HepG2 (cell line): Measurements from ENCODE around the gene TLR4.

Experiments
- BRD4 ChIP-seq: sonication (generic); formaldehyde crosslinking; IDR thresholded peaks from 2 replicates; pipeline ENCODE4 v1.4.0; 2020; ENCODE audit warnings: missing genetic modification reagents
- HOXA3 ChIP-seq: sonication (generic); formaldehyde crosslinking; IDR thresholded peaks from 2 replicates; pipeline ENCODE4 v1.5.0; 2020; ENCODE audit warnings: missing genetic modification reagents
- MAF1 ChIP-seq: sonication (generic); formaldehyde crosslinking; IDR thresholded peaks from 2 replicates; pipeline ENCODE4 v1.5.0; 2020; ENCODE audit warnings: missing genetic modification reagents, borderline replicate concordance
- MED8 ChIP-seq: sonication (generic); formaldehyde crosslinking; IDR thresholded peaks from 2 replicates; pipeline ENCODE4 v1.8.1; 2023; ENCODE audit warnings: mild to moderate bottlenecking, missing genetic modification reagents; ENCODE audit not compliant: insufficient replicate concordance
- MXI1 ChIP-seq: IDR thresholded peaks from 3 replicates; pipeline ENCODE4 v1.6.1; 2012; ENCODE audit warnings: low read depth, low read length, inconsistent platforms, borderline replicate concordance
- NR3C1 ChIP-seq: sonication (generic); formaldehyde crosslinking; IDR thresholded peaks from 2 replicates; pipeline ENCODE4 v1.4.0; 2020; ENCODE audit warnings: missing genetic modification reagents
- POLR2A ChIP-seq, 2 experiments: IDR thresholded peaks; 2 replicates each; pipeline ENCODE4 v1.6.1; 2011; ENCODE audit warnings: low read depth in 2 of 2, low read length in 2 of 2, mild to moderate bottlenecking in 1 of 2, moderate library complexity in 1 of 2; ENCODE audit not compliant: insufficient read depth in 1 of 2
- ZNF180 ChIP-seq: sonication (generic); formaldehyde crosslinking; IDR thresholded peaks from 2 replicates; pipeline ENCODE4 v1.4.0; 2020; ENCODE audit warnings: low read depth, missing genetic modification reagents, borderline replicate concordance
- ZNF792 ChIP-seq: IDR thresholded peaks from 2 replicates; pipeline ENCODE4 v1.6.1; 2016
- TF ChIP-seq, protein P1 (sequence below): sonication (generic); formaldehyde crosslinking; IDR thresholded peaks from 2 replicates; pipeline ENCODE4 v1.4.0; 2020; ENCODE audit warnings: missing genetic modification reagents, mild to moderate bottlenecking, borderline replicate concordance

DNA sequence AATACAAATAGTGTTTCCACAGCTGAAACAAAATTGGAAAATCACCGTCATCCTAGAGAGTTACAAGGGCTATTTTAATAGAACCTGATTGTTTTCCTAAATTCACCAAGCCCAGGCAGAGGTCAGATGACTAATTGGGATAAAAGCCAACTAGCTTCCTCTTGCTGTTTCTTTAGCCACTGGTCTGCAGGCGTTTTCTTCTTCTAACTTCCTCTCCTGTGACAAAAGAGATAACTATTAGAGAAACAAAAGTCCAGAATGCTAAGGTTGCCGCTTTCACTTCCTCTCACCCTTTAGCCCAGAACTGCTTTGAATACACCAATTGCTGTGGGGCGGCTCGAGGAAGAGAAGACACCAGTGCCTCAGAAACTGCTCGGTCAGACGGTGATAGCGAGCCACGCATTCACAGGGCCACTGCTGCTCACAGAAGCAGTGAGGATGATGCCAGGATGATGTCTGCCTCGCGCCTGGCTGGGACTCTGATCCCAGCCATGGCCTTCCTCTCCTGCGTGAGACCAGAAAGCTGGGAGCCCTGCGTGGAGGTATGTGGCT, at the start of gene TLR4:
- TF ChIP-seq ZNF792 (CRISPR knock-in tag) = no peak
- TF ChIP-seq, protein P1, sequence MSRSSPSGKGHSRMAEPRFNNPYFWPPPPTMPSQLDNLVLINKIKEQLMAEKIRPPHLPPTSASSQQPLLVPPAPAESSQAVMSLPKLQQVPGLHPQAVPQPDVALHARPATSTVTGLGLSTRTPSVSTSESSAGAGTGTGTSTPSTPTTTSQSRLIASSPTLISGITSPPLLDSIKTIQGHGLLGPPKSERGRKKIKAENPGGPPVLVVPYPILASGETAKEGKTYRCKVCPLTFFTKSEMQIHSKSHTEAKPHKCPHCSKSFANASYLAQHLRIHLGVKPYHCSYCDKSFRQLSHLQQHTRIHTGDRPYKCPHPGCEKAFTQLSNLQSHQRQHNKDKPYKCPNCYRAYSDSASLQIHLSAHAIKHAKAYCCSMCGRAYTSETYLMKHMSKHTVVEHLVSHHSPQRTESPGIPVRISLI = no peak
- TF ChIP-seq ZNF180 = no peak
- TF ChIP-seq MED8 = no peak
- no peak for TF ChIP-seq BRD4 (CRISPR knock-in tag)
- TF ChIP-seq NR3C1 (CRISPR knock-in tag) = no peak
- TF ChIP-seq HOXA3 = no peak
- no peak for TF ChIP-seq MAF1 (CRISPR knock-in tag)
- no peak for TF ChIP-seq MXI1
- no peak for TF ChIP-seq POLR2A (IDR thresholded peaks at IDR 0.05; ENCODE audit: insufficient read depth in 1 of 2, low read depth in 2 of 2, low read length in 2 of 2)
